ENCODE results near the gene VTI1A.

Gene VTI1A

GRCh38 chr10:112793202-112793921 is 346.3 kb downstream of the VTI1A start (continued):
- TF ChIP-seq ZXDB (tag by site-specific recombination; IDR thresholded peaks at IDR 0.05) (peak; percentile 97), ZNF366 (tag by site-specific recombination; conservative IDR thresholded peaks at IDR 0.05) (peak; percentile 95), BCL11B (tag by site-specific recombination; IDR thresholded peaks at IDR 0.05; ENCODE audit: low read depth) (peak; percentile 88), ZNF280C (tag by site-specific recombination; IDR thresholded peaks at IDR 0.05) (no peak), BCL6B (tag by site-specific recombination; IDR thresholded peaks at IDR 0.05) (peak; percentile 60; the same call in 1 of the 2 replicates), KLF16 (tag by site-specific recombination; IDR thresholded peaks at IDR 0.05) (peak; percentile 36; the same call in 1 of the 2 replicates), GLIS2 (tag by site-specific recombination; IDR thresholded peaks at IDR 0.05) (peak; percentile 44; the same call in 1 of the 2 replicates), ZSCAN30 (tag by site-specific recombination; IDR thresholded peaks at IDR 0.05) (peak; percentile 66), KLF8 (tag by site-specific recombination; IDR thresholded peaks at IDR 0.05) (peak; percentile 94), ZNF768 (tag by site-specific recombination; IDR thresholded peaks at IDR 0.05) (no peak), MZF1 (tag by site-specific recombination; IDR thresholded peaks at IDR 0.05; ENCODE audit: borderline replicate concordance) (no peak; the same call in 1 of the 2 replicates), BCL11A (tag by site-specific recombination; IDR thresholded peaks at IDR 0.05; ENCODE audit: low read depth) (peak; percentile 98), ZNF600 (tag by site-specific recombination; IDR thresholded peaks at IDR 0.05) (0 out of 2 replicates have a peak, but pooled peaks have one; percentile 31), ZSCAN4 (tag by site-specific recombination; IDR thresholded peaks at IDR 0.05) (peak; percentile 56), KLF1 (tag by site-specific recombination; IDR thresholded peaks at IDR 0.05) (peak; percentile 70), OSR2 (tag by site-specific recombination; IDR thresholded peaks at IDR 0.05) (peak; percentile 100), KLF9 (tag by site-specific recombination; IDR thresholded peaks at IDR 0.05; ENCODE audit: low read depth) (no peak), ZNF623 (tag by site-specific recombination; IDR thresholded peaks at IDR 0.05) (peak; percentile 29; the same call in 1 of the 2 replicates), ZBTB44 (tag by site-specific recombination; IDR thresholded peaks at IDR 0.05) (peak; percentile 94), ZNF639 (tag by site-specific recombination; IDR thresholded peaks at IDR 0.05) (peak; percentile 93), ZFP3 (tag by site-specific recombination; IDR thresholded peaks at IDR 0.05; ENCODE audit: low read depth) (no peak), REPIN1 (tag by site-specific recombination; IDR thresholded peaks at IDR 0.05; ENCODE audit: low read depth) (0 out of 2 replicates have a peak, but pooled peaks have one; percentile 78), ZNF2 (tag by site-specific recombination; IDR thresholded peaks at IDR 0.05) (peak; percentile 94; the same call in 1 of the 2 replicates), SP3 (tag by site-specific recombination; IDR thresholded peaks at IDR 0.05) (peak; percentile 29; the same call in 1 of the 2 replicates), ZNF221 (tag by site-specific recombination; IDR thresholded peaks at IDR 0.05; ENCODE audit: borderline replicate concordance) (peak; percentile 76; the same call in 1 of the 2 replicates), ZBTB8A (tag by site-specific recombination; IDR thresholded peaks at IDR 0.05) (peak; percentile 68), OVOL3 (tag by site-specific recombination; IDR thresholded peaks at IDR 0.05) (peak; percentile 97)
- TF ChIP-seq, protein P1, sequence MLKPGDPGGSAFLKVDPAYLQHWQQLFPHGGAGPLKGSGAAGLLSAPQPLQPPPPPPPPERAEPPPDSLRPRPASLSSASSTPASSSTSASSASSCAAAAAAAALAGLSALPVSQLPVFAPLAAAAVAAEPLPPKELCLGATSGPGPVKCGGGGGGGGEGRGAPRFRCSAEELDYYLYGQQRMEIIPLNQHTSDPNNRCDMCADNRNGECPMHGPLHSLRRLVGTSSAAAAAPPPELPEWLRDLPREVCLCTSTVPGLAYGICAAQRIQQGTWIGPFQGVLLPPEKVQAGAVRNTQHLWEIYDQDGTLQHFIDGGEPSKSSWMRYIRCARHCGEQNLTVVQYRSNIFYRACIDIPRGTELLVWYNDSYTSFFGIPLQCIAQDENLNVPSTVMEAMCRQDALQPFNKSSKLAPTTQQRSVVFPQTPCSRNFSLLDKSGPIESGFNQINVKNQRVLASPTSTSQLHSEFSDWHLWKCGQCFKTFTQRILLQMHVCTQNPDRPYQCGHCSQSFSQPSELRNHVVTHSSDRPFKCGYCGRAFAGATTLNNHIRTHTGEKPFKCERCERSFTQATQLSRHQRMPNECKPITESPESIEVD (tag by site-specific recombination; IDR thresholded peaks at IDR 0.05) = peak; percentile 99
- TF ChIP-seq, protein P2, sequence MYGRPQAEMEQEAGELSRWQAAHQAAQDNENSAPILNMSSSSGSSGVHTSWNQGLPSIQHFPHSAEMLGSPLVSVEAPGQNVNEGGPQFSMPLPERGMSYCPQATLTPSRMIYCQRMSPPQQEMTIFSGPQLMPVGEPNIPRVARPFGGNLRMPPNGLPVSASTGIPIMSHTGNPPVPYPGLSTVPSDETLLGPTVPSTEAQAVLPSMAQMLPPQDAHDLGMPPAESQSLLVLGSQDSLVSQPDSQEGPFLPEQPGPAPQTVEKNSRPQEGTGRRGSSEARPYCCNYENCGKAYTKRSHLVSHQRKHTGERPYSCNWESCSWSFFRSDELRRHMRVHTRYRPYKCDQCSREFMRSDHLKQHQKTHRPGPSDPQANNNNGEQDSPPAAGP (tag by site-specific recombination; IDR thresholded peaks at IDR 0.05) = peak; percentile 75; the same call in 1 of the 2 replicates
